ENCODE data around the gene PEX10. TPM values are rescaled to one million over a fixed set of nuclear protein-coding genes. Genes with fewer than 3 reads are reported as not detected.

PEX10 gene
- total and polyA plus RNA-seq, 2 of the 8 experiments (the other 6 are each of a cell fraction or from before 2014, with no cell fraction given) = 24.3 to 26.9 TPM

DNA sequence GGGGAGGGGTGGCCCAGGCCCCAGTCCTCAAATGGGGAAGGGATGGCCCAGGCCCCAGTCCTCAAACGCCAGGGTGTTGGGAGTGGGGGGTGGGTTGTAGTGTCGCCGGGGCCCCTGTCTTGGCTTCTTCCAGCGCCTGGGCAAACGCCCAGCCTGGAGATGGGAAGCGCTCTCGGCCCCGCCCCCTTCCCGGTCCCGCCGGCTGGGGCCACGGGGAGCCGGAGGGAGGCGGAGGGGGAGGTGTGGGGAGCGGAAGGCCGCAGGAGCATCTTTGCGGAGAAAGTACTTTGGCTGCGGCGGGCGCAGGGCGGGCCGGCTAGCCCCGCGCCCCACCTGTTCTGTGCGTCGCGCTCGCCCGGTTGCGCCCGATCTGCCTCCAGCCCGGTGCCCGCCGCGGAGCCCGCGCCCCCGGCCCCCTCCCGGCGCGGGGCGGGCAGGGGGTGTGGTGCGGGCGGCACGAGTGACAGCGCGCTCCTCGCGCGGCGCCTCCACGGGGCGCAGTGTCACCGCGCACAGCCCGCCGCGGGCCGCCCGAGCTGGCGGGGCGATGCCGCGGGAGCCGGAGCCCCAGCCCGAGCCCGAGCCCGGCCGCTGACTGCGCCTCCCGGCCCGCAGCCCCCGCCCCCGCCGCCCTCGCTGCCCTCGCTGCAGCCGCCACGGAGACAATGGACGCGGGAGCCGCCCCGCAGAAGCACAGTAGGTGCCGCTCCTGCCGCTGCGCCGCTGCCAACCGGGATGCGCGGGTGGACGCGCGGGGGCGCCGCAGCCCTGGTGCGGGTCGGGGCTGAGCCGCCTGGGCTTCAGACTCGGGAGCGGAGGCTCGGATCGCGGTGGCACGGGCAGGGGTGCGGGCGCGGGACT lies 31.1 kb upstream of the PEX10 start:
- no peak overlapping the region; the same call in 1 of the 2 replicates for H2BK15ac ChIP-seq (ENCODE audit: low read length)
- H3K4me3 ChIP-seq (ENCODE audit: extremely low read depth in 1 of 4, insufficient read depth in 2 of 4, low read depth in 3 of 4, low read length in 4 of 4) = peak overlapping the region in 2 of 4 experiments; percentile 10 to 51; a peak in 5 of 8 replicates
- peaks cover 18 to 34% (median 30%) of the 10 kb centered on the region in 4 experiments for H3K27me3 ChIP-seq (replicated peaks in 1 of 4; ENCODE audit: control insufficient read depth in 3 of 4, extremely low read depth in 1 of 4, insufficient read depth in 3 of 4, low read length in 3 of 4)
- no peak overlapping the region for H2BK5ac ChIP-seq (ENCODE audit: low read depth, low read length)
- peak overlapping the region; percentile 89; the same call in 1 of the 2 replicates for H4K8ac ChIP-seq (ENCODE audit: extremely low read depth, insufficient read depth, low read length)
- peak in 1 of 2 experiments; percentile 76 for DNase-seq (ENCODE audit: low read depth in 1 of 2, low spot score in 2 of 2)
- H3K79me1 ChIP-seq (ENCODE audit: low read depth, low read length) = no peaks in the 10 kb centered on the region
- no peak overlapping the region for H2BK120ac ChIP-seq (replicated peaks; ENCODE audit: low read depth, low read length)
- no peaks in the 10 kb centered on the region for H3K9me3 ChIP-seq (ENCODE audit: insufficient read depth in 2 of 2, low read depth in 1 of 2, low read length in 1 of 2)
- POLR2A ChIA-PET (ENCODE audit: partially characterized antibody) = interaction anchor here (1.1 to 1.3 kb wide), 2 partner anchors 30 to 83 kb away, joined by 3 to 5 read pairs; partner anchors contain the start of genes PANK4 and PEX10
- peak overlapping the region; percentile 1 to 61; a peak in 3 of 4 replicates for H3K4me2 ChIP-seq (ENCODE audit: insufficient read depth in 1 of 2, low read depth in 2 of 2, low read length in 2 of 2)
- no peaks in the 10 kb centered on the region for H3K79me2 ChIP-seq (ENCODE audit: control insufficient read depth in 1 of 2, insufficient read depth in 2 of 2, low read length in 2 of 2)
- H3K4me1 ChIP-seq (replicated peaks in 1 of 4; ENCODE audit: control insufficient read depth in 3 of 4, insufficient read depth in 4 of 4, low read length in 3 of 4) = peaks cover 0 to 18% (median 10%) of the 10 kb centered on the region in 4 experiments; a peak in 4 of 7 replicates
- no peak overlapping the region for H3K23ac ChIP-seq (ENCODE audit: insufficient read length)
- H4K20me1 ChIP-seq (replicated peaks in 1 of 2; ENCODE audit: control insufficient read depth in 1 of 2, insufficient read depth in 2 of 2, low read length in 2 of 2) = peaks cover 0 to 3% of the 10 kb centered on the region in 2 experiments
- H3K14ac ChIP-seq (ENCODE audit: insufficient read length) = no peak overlapping the region
- no peak overlapping the region for H2AK5ac ChIP-seq (ENCODE audit: low read depth, low read length)
- H3K4ac ChIP-seq (replicated peaks; ENCODE audit: insufficient read length, low read depth, low read length) = no peak overlapping the region
- H3K9ac ChIP-seq (replicated peaks in 1 of 4; ENCODE audit: extremely low read depth in 1 of 4, low read depth in 3 of 4, low read length in 3 of 4) = no peak overlapping the region
- H3K23me2 ChIP-seq (ENCODE audit: low read depth, low read length) = no peaks in the 10 kb centered on the region; the same call in 1 of the 2 replicates
- H3K36me3 ChIP-seq (ENCODE audit: control insufficient read depth in 2 of 4, insufficient read depth in 4 of 4, low read length in 3 of 4) = no peaks in the 10 kb centered on the region
- H4K91ac ChIP-seq (replicated peaks; ENCODE audit: insufficient read length, low read length) = no peak overlapping the region
- WGBS, 2 experiments (ENCODE audit: extremely low coverage in 1 of 2, insufficient coverage in 1 of 2, insufficient read length in 1 of 2, insufficient replicate concordance in 2 of 2, low coverage in 1 of 2, low lambda C conversion rate in 2 of 2, missing lambda C conversion rate in 1 of 2) = 7% methylated on average over 50 of the region's 107 CpGs; no CpG with 5 or more reads in 1 of the 2 experiments
- no peak overlapping the region for H2AFZ ChIP-seq (ENCODE audit: low read length)
- no peak overlapping the region for H4K5ac ChIP-seq (ENCODE audit: insufficient read length, low read depth, low read length)
- H2BK12ac ChIP-seq (ENCODE audit: low read depth, low read length) = no peak overlapping the region
- H3K27ac ChIP-seq (ENCODE audit: low read depth, low read length) = no peak overlapping the region
- no peak for FAIRE-seq
- no peak overlapping the region for H2BK20ac ChIP-seq (ENCODE audit: low read length)
- CTCF ChIA-PET (ENCODE audit: partially characterized antibody) = interaction anchor here (0.6 to 2.5 kb wide), 15 partner anchors 9 to 981 kb away, joined by 3 to 11 read pairs (median 4); partner anchors contain the start of gene FAAP20
- no peak overlapping the region for H3K18ac ChIP-seq (ENCODE audit: extremely low read depth, low read length)
- H3K56ac ChIP-seq (replicated peaks; ENCODE audit: insufficient read length, low read depth, low read length) = no peak overlapping the region
- TF ChIP-seq EZH2 (IDR thresholded peaks at IDR 0.05; ENCODE audit: low read depth, low read length, severe bottlenecking) (peak; percentile 50), RNF2 (IDR thresholded peaks at IDR 0.05; ENCODE audit: borderline replicate concordance, low read depth, low read length, missing control alignments, poor library complexity, severe bottlenecking) (peak; percentile 27), CREB1 (IDR thresholded peaks at IDR 0.05) (no peak), RAD21 (IDR thresholded peaks at IDR 0.05 in 1 of 2, conservative IDR thresholded peaks at IDR 0.05 in 1 of 2; ENCODE audit: low read depth in 2 of 2, low read length in 2 of 2) (peak; percentile 51 to 71), CTBP2 (IDR thresholded peaks at IDR 0.05; ENCODE audit: borderline replicate concordance, insufficient read depth, insufficient read length, low read length) (peak; percentile 8)
- TF ChIP-seq, protein P1, sequence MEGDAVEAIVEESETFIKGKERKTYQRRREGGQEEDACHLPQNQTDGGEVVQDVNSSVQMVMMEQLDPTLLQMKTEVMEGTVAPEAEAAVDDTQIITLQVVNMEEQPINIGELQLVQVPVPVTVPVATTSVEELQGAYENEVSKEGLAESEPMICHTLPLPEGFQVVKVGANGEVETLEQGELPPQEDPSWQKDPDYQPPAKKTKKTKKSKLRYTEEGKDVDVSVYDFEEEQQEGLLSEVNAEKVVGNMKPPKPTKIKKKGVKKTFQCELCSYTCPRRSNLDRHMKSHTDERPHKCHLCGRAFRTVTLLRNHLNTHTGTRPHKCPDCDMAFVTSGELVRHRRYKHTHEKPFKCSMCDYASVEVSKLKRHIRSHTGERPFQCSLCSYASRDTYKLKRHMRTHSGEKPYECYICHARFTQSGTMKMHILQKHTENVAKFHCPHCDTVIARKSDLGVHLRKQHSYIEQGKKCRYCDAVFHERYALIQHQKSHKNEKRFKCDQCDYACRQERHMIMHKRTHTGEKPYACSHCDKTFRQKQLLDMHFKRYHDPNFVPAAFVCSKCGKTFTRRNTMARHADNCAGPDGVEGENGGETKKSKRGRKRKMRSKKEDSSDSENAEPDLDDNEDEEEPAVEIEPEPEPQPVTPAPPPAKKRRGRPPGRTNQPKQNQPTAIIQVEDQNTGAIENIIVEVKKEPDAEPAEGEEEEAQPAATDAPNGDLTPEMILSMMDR (IDR thresholded peaks at IDR 0.05; ENCODE audit: control extremely low read depth in 1 of 3, insufficient read depth in 1 of 3, low read depth in 1 of 3, low read length in 3 of 3) = peak in 2 of 3 experiments; percentile 24 to 54; a peak in 3 of 4 replicates

Data from H1 (cell line).